Mesothelial cell of epicardium (in vitro differentiated cells): ENCODE results near the gene TMEM25. TPM values are rescaled to one million over a fixed set of nuclear protein-coding genes. Genes with fewer than 3 reads are reported as not detected.

Source experiments
- DNase-seq, 2 experiments: peaks; one replicate each; pipeline ENCODE4 v3.0.0; 2021; ENCODE audit warnings: low spot score in 2 of 2; ENCODE audit not compliant: unreplicated experiment in 2 of 2
- H3K27ac Mint-ChIP-seq: 2 replicates; pipeline ENCODE4 v1.8.0; 2021; ENCODE audit warnings: mixed read lengths
- H3K27me3 Mint-ChIP-seq: 2 replicates; pipeline ENCODE4 v1.8.0; 2021; ENCODE audit warnings: low read depth, mixed read lengths
- H3K36me3 Mint-ChIP-seq: 2 replicates; pipeline ENCODE4 v1.8.0; 2021; ENCODE audit warnings: mixed read lengths
- H3K4me1 Mint-ChIP-seq: 2 replicates; pipeline ENCODE4 v1.8.0; 2021; ENCODE audit warnings: mixed read lengths
- H3K4me3 Mint-ChIP-seq: 2 replicates; pipeline ENCODE4 v1.8.0; 2021; ENCODE audit warnings: mild to moderate bottlenecking, moderate library complexity, mixed read lengths
- H3K9me3 Mint-ChIP-seq: 2 replicates; pipeline ENCODE4 v1.8.0; 2021; ENCODE audit warnings: mixed read lengths
- CTCF ChIP-seq: fragments of 200-600 bp; sonication (generic); IDR thresholded peaks from one replicate; pipeline ENCODE4 v1.5.0; 2021; ENCODE audit warnings: antibody characterized with exemption; ENCODE audit not compliant: unreplicated experiment
- total RNA-seq: library from RNA; stranded (reverse); gene quantifications from 3 replicates; pipeline ENCODE4 v1.2.1, GENCODE V29; 2021

The TMEM25 gene
- total RNA-seq, 1 donor from 2014 or later, result 46.1 TPM

DNA sequence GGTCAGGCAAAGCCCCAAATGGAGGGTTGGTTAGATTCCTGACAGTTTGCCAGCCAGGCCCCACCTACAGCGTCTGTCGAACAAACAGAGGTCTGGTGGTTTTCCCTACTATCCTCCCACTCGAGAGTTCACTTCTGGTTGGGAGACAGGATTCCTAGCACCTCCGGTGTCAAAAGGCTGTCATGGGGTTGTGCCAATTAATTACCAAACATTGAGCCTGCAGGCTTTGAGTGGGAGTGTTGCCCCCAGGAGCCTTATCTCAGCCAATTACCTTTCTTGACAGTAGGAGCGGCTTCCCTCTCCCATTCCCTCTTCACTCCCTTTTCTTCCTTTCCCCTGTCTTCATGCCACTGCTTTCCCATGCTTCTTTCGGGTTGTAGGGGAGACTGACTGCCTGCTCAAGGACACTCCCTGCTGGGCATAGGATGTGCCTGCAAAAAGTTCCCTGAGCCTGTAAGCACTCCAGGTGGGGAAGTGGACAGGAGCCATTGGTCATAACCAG, 8.4 kb upstream of the TMEM25 start:
- H3K4me1 Mint-ChIP-seq, result no peaks in the 10 kb centered on the region
- no peak for TF ChIP-seq CTCF
- H3K4me3 Mint-ChIP-seq, result no peak overlapping the region
- H3K27ac Mint-ChIP-seq, result peak overlapping the region; percentile 13
- no peaks in the 10 kb centered on the region for H3K27me3 Mint-ChIP-seq
- peaks cover 20% of the 10 kb centered on the region for H3K36me3 Mint-ChIP-seq
- DNase-seq, result no peak
- no peaks in the 10 kb centered on the region for H3K9me3 Mint-ChIP-seq

GRCh38 chr11:118524356-118524755, 6.6 kb upstream of the TMEM25 start:
- peaks cover 6% of the 10 kb centered on the region for H3K4me1 Mint-ChIP-seq
- no peaks in the 10 kb centered on the region for H3K27me3 Mint-ChIP-seq
- H3K36me3 Mint-ChIP-seq, result peaks cover 17% of the 10 kb centered on the region
- DNase-seq, result no peak
- no peak for TF ChIP-seq CTCF
- H3K9me3 Mint-ChIP-seq, result no peaks in the 10 kb centered on the region
- no peak overlapping the region for H3K4me3 Mint-ChIP-seq
- no peak overlapping the region for H3K27ac Mint-ChIP-seq

- H3K9me3 Mint-ChIP-seq, result no peaks in the 10 kb centered on the region
- no peaks in the 10 kb centered on the region for H3K27me3 Mint-ChIP-seq
- no peak overlapping the region for H3K4me3 Mint-ChIP-seq
- TF ChIP-seq CTCF, result no peak
- peaks cover 11% of the 10 kb centered on the region for H3K4me1 Mint-ChIP-seq
- DNase-seq, result no peak
- H3K27ac Mint-ChIP-seq, result peak overlapping the region; percentile 34
- H3K36me3 Mint-ChIP-seq, result peaks cover 17% of the 10 kb centered on the region
Measured at GRCh38 chr11:118524757-118525470, 6.1 kb upstream of the TMEM25 start.

DNA sequence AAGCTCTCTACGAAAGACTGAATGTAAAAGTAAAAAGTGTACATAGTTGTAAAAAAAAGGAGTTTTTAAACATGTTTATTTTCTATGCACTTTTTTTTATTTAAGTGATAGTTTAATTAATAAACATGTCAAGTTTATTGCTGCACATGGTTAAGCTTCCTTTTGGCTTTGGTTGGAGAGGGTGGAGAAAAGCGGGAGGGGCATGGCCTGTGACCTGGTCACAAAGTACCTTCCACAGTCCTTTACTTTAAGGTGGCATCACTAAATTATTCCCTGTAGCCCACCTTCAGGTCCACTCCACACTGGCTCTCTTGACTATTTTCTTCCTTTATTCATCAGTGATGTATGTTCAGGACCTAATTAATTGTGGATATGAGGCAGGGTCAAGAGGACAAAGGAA, 4.3 kb upstream of the TMEM25 start:
- H3K27me3 Mint-ChIP-seq, result no peaks in the 10 kb centered on the region
- H3K4me1 Mint-ChIP-seq, result peaks cover 20% of the 10 kb centered on the region
- TF ChIP-seq CTCF, result no peak
- no peak overlapping the region for H3K4me3 Mint-ChIP-seq
- H3K9me3 Mint-ChIP-seq, result no peaks in the 10 kb centered on the region
- no peak for DNase-seq
- H3K36me3 Mint-ChIP-seq, result peaks cover 10% of the 10 kb centered on the region
- H3K27ac Mint-ChIP-seq, result peak overlapping the region; percentile 34

DNA sequence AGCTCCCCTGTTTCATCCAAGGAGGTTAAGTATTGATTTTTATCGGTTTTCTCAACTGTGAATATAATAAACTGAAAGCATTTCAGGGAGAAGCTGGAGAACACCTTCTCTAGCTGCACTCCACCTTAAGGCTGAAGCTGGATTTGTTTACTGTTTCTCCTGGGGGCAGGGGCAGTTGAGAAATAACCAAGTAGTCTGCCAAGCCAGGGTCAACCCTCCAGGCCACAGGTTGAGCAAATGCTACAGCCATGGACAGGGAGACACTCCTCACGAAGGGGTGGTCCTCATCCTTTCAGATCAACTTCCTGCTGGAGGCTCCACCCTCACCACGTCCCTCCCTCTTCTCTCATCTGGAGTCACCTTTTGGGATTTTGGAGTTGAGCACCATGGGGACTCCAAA, 3.9 kb upstream of the TMEM25 start, which contains the start of gene TTC36:
Gene TTC36 (plus strand): TSS at position 366 of the 400 bp plus-strand sequence. CDS start 21 bp downstream, at position 387.
- H3K4me3 Mint-ChIP-seq, result no peak within 1 kb of the TSS
- no peak for TF ChIP-seq CTCF
- H3K4me1 Mint-ChIP-seq, result peaks cover 24% of the 10 kb centered on the region
- peaks cover 7% of the 10 kb centered on the region for H3K36me3 Mint-ChIP-seq
- no peaks in the 10 kb centered on the region for H3K27me3 Mint-ChIP-seq
- no peaks in the 10 kb centered on the region for H3K9me3 Mint-ChIP-seq
- no peak for DNase-seq
- peak within 1 kb of the TSS; percentile 61 for H3K27ac Mint-ChIP-seq
